Neural crest cell (in vitro differentiated cells): ENCODE results near the gene FBXL12. TPM values are rescaled to one million over a fixed set of nuclear protein-coding genes. Genes with fewer than 3 reads are reported as not detected.

Experiments used
- DNase-seq: peaks from one replicate; pipeline ENCODE4 v3.0.0; 2021; ENCODE audit warnings: low read depth, mixed read lengths, low spot score
- H3K27ac Mint-ChIP-seq: one replicate; pipeline ENCODE4 v1.8.0; 2021; ENCODE audit warnings: mild to moderate bottlenecking, mixed read lengths; ENCODE audit not compliant: unreplicated experiment
- H3K27me3 Mint-ChIP-seq: 2 replicates; pipeline ENCODE4 v1.8.0; 2021; ENCODE audit warnings: low read depth, mild to moderate bottlenecking, mixed read lengths
- H3K36me3 Mint-ChIP-seq: 2 replicates; pipeline ENCODE4 v1.8.0; 2021; ENCODE audit warnings: low read depth, mild to moderate bottlenecking, mixed read lengths
- H3K4me1 Mint-ChIP-seq: 2 replicates; pipeline ENCODE4 v1.8.0; 2021; ENCODE audit warnings: mixed read lengths
- H3K4me3 Mint-ChIP-seq: one replicate; pipeline ENCODE4 v1.8.0; 2021; ENCODE audit warnings: mild to moderate bottlenecking, mixed read lengths
- H3K9me3 Mint-ChIP-seq: 2 replicates; pipeline ENCODE4 v1.8.0; 2021; ENCODE audit warnings: mixed read lengths
- total RNA-seq: library from RNA; stranded (reverse); gene quantifications from 2 replicates; pipeline ENCODE4 v1.2.1, GENCODE V29; 2021
- TF ChIP-seq, protein P1 (sequence below): fragments of 200-600 bp; sonication (generic); conservative IDR thresholded peaks from 2 replicates; pipeline ENCODE4 v1.5.0; 2021; ENCODE audit warnings: antibody characterized with exemption, mild to moderate bottlenecking

Gene FBXL12
- total RNA-seq, 1 donor from 2014 or later: 33.1 TPM

DNA sequence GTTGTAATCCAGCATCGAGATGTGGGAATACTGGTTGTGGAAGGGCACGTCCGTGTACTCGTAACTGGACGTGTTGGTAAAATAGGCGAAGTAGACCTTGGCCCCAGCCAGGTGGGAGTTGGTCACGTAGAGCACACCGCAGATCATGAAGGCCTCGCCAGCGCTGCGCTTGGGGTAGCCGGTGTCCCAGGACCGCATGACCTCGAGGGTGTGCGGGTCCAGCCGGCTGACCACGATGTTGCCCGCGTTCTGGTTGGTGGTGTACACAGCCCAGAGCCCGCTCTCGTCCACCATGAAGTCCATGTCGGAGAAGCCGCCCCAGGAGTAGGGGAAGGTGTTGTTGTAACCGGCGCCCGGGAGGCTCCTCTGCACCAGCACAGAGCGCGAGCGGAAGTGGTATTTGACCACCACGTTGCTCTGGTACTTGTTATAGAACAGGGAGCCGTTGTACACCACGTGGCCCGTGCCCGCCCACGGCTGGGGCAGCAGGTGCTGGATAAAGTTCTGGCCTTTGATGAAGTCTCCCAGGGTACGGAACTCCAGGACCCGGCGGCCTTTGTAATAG, 35.5 kb upstream of the FBXL12 start:
- H3K9me3 Mint-ChIP-seq: peaks cover 3% of the 10 kb centered on the region
- no peak overlapping the region for H3K4me3 Mint-ChIP-seq
- no peaks in the 10 kb centered on the region for H3K4me1 Mint-ChIP-seq
- no peak for DNase-seq
- no peaks in the 10 kb centered on the region for H3K27me3 Mint-ChIP-seq
- peaks cover 19% of the 10 kb centered on the region for H3K36me3 Mint-ChIP-seq
- no peak overlapping the region for H3K27ac Mint-ChIP-seq
- TF ChIP-seq, protein P1, sequence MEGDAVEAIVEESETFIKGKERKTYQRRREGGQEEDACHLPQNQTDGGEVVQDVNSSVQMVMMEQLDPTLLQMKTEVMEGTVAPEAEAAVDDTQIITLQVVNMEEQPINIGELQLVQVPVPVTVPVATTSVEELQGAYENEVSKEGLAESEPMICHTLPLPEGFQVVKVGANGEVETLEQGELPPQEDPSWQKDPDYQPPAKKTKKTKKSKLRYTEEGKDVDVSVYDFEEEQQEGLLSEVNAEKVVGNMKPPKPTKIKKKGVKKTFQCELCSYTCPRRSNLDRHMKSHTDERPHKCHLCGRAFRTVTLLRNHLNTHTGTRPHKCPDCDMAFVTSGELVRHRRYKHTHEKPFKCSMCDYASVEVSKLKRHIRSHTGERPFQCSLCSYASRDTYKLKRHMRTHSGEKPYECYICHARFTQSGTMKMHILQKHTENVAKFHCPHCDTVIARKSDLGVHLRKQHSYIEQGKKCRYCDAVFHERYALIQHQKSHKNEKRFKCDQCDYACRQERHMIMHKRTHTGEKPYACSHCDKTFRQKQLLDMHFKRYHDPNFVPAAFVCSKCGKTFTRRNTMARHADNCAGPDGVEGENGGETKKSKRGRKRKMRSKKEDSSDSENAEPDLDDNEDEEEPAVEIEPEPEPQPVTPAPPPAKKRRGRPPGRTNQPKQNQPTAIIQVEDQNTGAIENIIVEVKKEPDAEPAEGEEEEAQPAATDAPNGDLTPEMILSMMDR: no peak

DNA sequence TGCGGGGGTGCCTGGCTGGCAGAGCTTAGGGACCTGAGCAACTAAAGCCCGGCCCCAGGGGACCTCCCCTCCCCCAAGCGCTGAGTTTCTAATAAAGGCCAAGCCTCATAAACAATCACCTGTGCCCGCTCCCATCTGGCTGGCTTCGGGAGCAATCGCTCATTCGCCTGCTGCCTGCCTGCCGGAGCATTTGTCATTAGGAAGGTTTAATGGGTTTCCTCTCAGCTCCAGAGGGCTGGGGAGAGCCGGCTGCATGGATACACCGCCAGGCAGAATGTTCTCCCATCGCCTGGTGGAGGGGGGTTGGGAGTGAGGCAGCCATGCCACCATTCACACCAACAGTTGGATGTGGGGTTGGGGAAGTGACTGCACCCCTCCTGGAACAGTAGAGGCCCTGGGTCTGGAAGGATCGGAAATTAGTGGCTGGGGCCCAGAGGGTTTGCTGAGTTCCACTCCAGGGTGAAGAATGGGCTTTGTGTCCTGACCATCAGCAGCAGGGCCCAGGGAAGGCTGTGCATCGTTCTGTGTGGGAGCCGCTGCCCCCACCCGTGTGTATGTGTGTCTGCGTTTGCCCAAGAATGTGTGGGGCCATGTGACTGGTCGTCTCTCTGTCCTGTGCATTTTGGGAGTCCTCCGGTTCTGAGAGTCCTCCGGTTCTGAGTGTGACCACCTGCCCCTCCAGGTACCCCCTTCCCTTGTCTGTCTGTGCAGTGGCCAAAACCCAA, 31.5 kb upstream of the FBXL12 start:
- Mint-ChIP-seq H3K9me3 (no peaks in the 10 kb centered on the region), H3K36me3 (peaks cover 7% of the 10 kb centered on the region), H3K4me1 (no peaks in the 10 kb centered on the region), H3K27me3 (no peaks in the 10 kb centered on the region), H3K4me3 (no peak overlapping the region), H3K27ac (no peak overlapping the region)
- DNase-seq: no peak
- TF ChIP-seq, protein P1: no peak

DNA sequence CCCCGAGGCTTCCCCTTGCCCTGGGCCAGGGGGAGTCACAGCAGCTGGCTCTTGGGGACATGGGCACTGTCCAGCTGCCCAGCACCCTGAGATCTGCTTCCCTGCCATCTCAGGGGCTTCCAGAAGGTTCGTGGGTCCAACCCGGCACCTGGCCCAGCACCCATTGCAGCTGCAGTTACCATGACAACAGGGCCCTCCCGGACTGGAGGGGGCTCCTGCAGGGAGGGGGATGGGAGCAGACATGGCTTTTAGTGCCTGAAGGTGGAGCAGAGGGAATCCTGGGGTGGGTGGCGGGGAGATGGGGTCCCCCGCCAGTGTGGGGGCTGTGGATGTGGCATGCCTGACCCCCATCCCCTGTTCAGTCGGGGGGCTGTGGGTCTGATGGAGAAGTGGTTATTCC, 30.9 kb upstream of the FBXL12 start:
- DNase-seq: no peak
- H3K9me3 Mint-ChIP-seq: no peaks in the 10 kb centered on the region
- H3K27ac Mint-ChIP-seq: no peak overlapping the region
- peaks cover 7% of the 10 kb centered on the region for H3K36me3 Mint-ChIP-seq
- no peaks in the 10 kb centered on the region for H3K27me3 Mint-ChIP-seq
- no peak overlapping the region for H3K4me3 Mint-ChIP-seq
- TF ChIP-seq, protein P1: no peak
- no peaks in the 10 kb centered on the region for H3K4me1 Mint-ChIP-seq

DNA sequence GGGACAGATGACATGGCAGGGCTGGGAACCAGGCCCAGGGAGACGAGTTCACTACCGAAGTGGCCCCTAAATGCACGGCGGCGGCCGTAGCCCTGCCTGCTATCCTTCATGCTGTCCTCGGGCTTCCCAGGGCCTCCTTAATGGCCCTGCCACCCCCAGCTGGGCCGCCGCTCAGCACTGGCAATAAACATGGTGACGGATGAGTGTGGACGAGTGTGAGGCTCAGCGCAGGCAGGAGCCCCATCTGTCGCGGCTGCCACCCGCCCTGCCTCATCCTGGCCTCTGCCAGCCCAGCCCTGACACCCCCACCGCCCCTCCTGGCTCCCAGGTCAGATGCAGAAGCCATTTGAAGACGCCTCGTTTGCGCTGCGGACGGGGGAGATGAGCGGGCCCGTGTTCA, 29.9 kb upstream of the FBXL12 start:
- no peaks in the 10 kb centered on the region for H3K27me3 Mint-ChIP-seq
- no peak overlapping the region for H3K4me3 Mint-ChIP-seq
- no peak overlapping the region for H3K27ac Mint-ChIP-seq
- TF ChIP-seq, protein P1: no peak
- H3K4me1 Mint-ChIP-seq: no peaks in the 10 kb centered on the region
- DNase-seq: no peak
- H3K9me3 Mint-ChIP-seq: no peaks in the 10 kb centered on the region
- peaks cover under 1% of the 10 kb centered on the region for H3K36me3 Mint-ChIP-seq

DNA sequence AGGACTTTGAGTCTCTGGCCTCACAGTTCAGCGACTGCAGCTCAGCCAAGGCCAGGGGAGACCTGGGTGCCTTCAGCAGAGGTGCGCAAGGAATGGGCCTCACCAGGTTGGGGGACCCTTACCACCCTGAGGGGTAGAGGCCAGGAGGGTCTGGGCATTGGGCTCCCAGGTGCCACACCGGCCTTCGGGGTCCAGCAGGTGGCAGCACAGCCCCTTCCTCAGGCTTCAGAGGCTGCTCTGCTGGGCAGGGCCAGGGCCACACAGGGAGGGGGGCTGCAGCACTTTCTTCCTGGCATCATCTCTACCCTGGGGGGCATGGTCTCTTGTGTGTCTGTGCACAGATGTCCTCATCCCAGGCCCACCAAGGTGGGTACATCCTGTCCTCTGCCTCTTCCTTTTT, 29.2 kb upstream of the FBXL12 start:
- Mint-ChIP-seq H3K36me3 (peaks cover 4% of the 10 kb centered on the region), H3K9me3 (no peaks in the 10 kb centered on the region), H3K4me1 (no peaks in the 10 kb centered on the region), H3K27ac (no peak overlapping the region), H3K27me3 (no peaks in the 10 kb centered on the region), H3K4me3 (no peak overlapping the region)
- no peak for DNase-seq
- TF ChIP-seq, protein P1: peak; percentile 58
